Activated CD4-positive, alpha-beta T cell treated with anti-CD3 and anti-CD28 coated beads, Interleukin-10, Interleukin-2, amounts not matched to agents 100 ng/mL and 50 ng/mL, durations not matched to agents 16 hours and 8 hours (primary cell): ENCODE measurements around the gene WDR70.
"Not testable (repeated sequence)": the region's sequence is repeated elsewhere in the genome, so short reads cannot be mapped to it uniquely, and the experiment has no call there.

Experiments used
- DNase-seq: peaks from one replicate; pipeline ENCODE4 v3.0.0-alpha.2; 2020

Gene WDR70

DNA sequence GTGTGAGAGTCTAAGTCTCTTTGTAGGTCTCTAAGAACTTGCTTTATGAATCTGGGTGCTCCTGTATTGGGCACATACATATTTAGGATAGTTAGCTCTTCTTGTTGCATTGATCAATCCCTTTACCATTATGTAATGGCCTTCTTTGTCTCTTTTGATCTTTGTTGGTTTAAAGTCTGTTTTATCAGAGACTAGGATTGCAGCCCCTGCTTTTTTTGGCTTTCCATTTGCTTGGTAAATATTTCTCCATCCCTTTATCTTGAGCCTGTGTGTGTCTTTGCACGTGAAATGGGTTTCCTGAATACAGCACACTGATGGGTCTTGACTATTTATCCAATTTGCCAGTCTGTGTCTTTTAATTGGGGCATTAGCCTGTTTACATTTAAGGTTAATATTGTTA, 275.4 kb downstream of the WDR70 start:
- not testable (repeated sequence) for DNase-seq

DNA sequence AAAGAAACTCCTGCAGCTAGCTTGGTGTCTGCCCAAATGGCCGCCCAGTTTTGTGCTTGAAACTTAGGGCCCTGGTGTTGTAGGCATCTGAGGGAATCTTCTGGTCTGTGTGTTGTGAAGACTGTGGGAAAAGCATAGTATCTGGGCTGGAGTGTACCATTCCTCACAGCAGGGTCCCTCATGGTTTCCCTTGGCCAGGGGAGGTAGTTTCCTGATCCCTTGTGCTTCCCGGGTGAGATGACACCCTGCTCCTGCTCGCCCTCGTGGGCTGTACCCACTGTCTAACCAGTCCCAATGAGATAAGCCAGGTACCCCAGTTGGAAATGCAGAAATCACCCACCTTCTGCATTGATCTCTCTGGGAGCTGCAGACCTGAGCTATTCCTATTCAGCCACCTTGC, 277.9 kb downstream of the WDR70 start:
- DNase-seq = no peak

DNA sequence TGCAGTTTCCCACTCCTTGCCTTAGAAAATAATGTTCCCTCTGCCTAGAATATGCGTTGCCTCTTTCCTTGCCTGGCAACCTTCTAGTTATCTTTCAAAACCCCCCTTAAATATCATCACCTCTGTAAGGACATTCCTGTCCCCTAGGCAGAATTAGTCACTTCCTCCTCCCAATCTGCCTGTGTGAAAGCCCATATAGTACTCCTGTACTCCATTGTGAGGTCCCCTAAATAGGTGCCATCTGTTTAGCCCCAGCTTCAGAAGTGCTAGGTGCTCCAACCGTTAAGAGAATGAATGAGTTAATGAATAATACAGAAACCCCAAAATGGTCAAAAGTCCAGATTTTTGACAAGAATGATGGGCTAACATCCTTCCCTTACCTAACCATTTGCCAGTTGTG, 279.3 kb downstream of the WDR70 start:
- DNase-seq = no peak

DNA sequence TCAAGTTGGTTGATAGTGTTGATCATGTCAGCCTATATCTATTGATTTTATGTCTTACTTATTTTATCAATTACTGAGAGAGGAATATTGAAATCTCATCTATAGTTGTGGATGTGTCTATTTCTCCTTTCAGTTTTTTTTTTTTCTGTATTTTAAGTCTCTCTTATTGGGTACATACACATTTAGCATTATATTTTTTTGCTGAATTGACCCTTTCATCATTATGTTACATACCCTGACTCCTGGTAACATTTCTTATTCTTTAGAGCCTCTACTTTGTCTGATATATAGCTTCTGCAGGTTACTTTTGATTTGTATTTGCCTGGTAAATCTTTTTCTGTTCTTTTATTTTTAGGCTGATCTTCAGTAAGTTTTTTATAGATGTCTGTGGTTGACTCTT, 281.2 kb downstream of the WDR70 start:
- DNase-seq = no peak

DNA sequence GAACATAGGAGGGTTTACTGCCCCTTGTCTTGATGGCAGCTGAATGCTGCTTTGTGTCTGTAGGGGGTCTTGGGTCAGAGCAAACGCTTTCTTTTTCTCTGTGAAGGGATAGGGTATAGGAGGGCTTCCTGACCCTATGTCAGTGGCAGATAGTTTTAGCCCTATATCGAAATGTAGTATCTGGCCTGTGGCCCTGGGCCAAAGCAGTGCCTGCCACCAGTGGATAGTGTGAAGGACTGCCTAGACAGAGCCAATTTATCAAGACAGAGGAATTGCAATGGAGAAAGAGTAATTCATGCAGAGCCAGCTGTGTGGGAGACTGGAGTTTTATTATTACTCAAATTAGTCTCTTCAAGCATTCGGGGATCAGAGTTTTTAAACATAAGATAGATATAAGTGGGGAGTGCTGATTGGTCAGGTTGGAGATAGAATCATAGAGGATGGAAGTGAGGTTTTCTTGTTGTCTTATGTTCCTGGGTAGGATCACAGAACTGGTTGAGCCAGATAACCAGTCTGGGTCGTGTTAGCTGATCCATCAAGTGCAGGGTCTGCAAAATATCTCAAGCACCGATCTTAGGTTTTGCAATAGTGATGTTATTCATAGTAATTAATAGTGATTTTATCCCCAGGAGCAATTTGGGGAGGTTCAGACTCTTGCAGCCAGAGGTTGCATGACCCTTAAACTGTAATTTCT, 282.3 kb downstream of the WDR70 start:
- no peak for DNase-seq

DNA sequence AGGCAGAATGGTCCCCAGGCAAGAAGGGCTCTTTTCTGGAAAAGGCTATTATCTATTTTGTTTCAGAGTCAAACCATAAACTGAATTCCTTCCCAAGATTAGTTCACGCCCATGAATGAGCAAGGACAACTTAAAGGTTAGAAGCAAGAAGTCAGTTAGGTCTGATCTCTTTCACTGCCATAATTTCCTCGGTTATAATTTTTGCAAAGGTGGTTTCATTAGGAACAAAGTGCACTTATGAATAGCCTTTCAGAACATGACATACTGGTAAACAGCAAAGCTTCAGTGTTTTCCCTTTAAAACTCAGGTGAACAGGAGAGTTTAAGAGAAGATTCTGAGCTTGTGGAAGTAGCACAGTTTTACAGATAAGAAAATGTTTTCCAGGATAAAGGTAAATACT, 282.8 kb downstream of the WDR70 start:
- no peak for DNase-seq

DNA sequence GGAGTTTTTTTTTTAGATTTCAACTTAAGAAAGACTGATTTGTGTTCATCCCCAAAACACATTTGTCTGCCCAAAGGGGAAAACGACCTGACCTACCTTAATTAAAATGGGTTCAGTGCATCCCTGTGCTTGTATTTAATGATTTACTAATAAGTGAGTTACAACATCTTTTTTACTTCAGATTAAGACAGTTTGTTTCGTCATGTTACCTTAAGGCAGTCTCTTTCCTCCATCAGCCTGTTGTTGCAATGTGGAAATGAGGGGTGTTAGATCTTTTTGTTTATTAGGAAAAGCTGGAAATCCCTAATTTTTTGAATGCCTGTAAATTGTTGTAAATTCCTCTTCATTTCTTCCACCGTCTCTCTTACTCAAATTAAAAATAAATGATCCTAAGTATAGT, 283.2 kb downstream of the WDR70 start:
- no peak for DNase-seq

DNA sequence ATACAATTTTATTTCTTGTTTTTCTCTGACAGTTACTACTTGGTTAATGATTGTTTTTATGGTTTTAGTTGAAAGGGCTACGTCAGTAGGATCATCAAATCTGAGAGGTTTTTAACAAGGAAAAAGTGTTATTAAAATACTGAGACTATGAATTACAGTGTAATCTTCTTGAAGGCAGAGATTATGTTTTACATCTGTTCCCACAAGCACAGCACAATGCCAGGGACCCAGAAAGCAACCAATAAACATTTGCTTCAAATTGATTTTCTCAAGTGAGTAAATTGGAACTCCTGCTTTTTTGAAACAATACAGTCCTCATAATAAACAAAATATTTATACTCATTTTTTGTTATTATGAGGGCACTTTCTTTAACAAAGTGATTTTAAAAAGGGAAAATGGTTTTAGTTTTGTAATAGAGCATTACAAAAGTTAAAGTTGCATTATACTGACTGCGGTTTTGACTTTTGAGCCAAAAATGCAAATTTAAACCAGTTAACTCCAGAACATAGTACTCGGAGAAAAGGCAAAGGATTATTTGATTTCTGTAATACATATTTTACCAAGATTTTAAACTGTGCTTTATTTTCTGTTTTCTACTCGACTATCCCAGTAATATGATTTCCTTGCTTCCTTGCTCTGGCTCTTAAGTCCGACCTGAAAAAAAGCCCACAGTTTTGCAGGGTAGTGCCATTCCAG, 283.8 kb downstream of the WDR70 start:
- no peak for DNase-seq

DNA sequence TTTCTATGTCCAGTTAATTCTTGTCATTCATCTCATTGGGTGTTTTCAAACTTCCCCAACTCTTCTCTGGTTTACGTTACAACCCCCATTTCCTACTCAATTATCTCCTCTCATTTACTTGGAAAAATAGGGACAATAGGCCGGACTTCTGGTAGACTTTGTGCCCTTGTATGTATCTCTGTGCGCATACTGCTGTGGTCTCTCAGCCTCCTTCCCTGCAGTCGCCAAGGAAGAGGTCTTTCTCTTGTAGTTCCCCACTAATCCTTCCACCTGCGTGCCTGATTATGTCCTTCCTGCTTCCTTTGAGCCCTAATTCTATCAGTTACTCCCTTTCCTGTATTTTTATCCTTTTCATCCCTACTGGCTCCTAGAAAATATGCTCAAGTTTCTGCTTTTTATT, 284.4 kb downstream of the WDR70 start:
- no peak for DNase-seq

DNA sequence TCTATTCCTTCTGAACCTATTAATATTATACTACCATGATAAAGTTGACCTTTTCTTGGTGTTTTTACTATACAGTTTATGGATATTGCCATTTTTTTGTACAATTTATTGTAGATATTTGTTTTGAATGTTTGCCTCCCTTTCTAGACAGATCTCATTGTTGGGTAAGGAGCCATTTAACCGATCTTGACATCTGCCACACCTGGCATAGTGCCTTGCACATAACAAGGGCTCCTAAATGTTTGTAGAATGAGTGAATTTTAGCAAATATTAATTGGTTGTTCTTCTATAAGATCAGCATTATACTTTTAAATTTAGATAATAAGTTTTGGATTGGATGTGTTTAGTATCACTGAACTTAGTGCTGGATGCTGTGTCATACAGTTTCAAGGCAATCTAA, 285.4 kb downstream of the WDR70 start:
- no peak for DNase-seq

DNA sequence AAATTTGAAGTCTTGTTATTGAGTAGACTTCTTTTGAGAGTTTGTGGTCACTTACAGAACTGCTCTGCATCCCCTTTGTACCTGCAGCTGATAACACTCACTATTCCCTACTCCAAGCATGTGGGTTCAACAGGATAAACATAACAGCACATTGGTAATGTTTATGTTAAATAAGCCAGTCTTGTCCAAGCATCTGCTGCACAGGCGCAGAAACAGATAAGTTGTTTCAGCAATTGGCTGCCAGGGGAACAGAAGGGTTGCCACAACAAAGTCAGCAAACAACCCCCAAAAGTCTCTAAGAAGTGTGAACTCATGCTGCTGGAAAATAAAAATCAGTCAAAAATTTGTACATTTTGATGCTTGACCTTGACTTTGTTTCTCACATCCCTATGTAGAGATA, 286.2 kb downstream of the WDR70 start:
- DNase-seq = no peak

DNA sequence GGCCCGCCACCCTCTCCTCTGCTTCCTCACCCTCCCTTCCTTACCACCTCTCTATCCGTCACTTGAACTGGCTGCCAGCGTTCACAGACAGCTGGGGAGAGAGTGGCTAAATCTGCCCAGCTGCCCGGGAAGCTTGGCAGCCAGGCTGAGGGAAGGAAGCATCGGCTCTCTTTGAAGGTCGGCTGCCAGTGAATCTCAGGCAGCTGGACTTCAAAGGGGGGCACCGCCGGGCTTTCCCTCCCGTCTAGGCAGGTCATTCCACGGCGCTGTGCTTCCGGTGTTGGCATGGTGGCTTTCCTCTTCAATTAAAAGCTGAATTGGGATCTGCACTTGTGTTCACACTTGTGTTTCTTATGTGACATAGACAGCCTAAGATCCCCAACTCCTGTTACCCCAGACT, 286.8 kb downstream of the WDR70 start:
- no peak for DNase-seq

DNA sequence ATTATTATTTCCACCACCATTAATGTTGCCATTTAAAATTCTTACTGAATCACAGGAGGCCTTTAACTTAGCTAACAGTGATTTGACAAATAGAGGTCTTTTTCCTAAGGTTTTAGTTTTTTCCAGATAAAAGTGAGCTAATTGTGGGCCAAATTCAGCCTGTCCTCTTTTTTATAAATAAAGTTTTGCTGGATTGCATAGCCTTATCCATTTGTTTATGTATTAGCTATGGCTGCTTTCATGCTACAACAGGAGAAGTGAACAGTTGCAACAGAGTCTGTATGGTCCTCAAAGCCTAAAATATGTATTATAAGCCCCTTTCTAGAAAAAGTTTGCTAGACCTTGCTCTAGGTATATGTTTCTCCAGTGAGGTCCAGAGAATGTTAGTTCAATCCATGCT, 288.3 kb downstream of the WDR70 start:
- DNase-seq = no peak

DNA sequence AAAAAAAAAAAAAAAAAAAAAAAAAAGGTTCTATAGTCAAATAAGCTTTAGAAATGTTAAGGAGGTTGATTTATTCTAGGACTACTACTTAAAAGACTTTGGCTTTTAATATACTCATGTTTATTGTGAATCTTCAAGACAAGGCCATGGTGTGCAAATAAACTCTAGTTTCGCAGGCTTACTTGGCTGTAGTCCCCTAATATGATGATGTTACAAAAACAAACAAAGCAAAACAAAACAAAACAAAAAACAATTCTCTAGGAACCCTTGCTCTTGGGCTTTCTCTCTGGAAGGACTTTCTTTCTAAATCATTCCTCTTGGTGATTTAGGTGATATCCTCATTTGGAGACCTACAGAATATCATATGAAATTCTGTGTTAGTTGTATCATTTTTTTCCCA, 288.7 kb downstream of the WDR70 start:
- no peak for DNase-seq

DNA sequence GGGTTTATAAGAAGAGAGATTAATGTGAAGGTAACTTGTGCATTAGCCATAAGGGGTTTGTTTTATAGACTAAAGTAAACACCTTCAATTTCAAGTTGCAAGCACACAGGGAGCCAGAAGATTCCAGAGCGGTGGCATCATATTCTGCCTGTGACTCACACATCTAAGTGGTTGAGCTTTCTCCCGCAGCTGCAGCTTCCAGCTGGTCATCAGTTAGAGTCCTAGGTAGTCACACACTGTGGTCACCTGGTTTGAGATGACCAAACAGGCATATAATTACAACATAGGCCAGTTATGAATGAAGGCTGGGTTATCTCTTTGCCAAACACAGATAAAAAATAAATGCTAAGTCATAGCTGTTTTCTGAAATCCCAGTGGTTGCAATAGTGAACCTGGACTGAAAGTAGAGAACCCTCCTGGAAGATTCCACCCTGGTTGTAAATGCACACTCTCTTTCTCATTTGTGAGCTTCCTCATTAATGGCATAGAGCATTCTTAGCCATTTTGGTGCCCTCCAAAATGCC, 289.5 kb downstream of the WDR70 start:
- peak; percentile 6 for DNase-seq

DNA sequence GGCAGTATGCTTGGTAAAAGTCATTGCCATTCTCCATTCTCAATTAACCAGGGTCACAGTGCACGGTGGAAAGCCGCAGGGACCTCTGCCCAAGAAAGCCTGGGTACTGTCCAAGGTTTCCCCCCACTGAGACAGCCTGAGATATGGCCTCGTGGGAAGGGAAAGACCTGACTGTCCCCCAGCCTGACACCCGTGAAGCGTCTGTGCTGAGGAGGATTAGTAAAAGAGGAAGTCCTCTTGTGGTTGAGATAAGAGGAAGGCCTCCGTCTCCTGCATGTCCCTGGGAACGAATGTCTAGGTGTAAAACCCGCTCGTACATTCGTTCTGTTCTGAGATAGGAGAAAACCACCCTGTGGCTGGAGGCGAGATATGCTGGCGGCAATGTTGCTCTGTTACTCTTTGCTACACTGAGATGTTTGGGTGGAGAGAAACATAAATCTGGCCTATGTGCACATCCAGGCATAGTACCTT, 293.0 kb downstream of the WDR70 start:
- DNase-seq = peak; percentile 67

DNA sequence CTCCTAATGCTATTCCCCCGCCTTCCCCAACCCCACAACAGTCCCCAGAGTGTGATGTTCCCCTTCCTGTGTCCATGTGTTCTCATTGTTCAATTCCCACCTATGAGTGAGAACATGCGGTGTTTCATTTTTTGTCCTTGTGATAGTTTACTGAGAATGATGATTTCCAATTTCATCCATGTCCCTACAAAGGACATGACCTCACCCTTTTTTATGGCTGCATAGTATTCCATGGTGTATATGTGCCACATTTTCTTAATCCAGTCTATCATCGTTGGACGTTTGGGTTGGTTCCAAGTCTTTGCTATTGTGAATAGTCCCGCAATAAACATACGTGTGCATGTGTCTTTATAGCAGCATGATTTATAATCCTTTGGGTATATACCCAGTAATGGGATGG, 295.2 kb downstream of the WDR70 start:
- not testable (repeated sequence) for DNase-seq

DNA sequence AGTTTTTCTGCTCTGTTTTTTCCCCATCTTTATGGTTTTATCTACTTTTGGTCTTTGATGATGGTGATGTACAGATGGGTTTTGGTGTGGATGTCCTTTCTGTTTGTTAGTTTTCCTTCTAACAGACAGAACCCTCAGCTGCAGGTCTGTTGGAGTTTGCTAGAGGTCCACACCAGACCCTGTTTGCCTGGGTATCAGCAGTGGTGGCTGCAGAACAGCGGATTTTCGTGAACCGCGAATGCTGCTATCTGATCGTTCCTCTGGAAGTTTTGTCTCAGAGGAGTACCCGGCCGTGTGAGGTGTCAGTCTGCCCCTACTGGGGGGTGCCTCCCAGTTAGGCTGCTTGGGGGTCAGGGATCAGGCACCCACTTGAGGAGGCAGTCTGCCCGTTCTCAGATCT, 300.2 kb downstream of the WDR70 start:
- DNase-seq = not testable (repeated sequence)

DNA sequence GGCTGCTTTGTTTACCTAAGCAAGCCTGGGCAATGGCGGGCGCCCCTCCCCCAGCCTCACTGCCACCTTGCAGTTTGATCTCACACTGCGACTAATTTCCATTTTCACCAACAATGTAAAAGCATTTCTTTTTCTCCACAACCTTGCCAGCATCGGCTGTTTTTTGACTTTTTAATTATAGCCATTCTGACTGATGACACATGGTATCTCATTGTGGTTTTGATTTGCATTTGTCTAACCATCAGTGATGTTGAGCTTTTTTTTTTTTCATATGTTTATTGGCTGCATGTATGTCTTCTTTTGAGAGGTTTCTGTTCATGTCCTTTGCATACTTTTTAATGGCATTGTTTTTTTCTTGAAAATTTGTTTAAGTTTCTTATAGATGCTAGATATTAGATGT, 300.8 kb downstream of the WDR70 start:
- not testable (repeated sequence) for DNase-seq

DNA sequence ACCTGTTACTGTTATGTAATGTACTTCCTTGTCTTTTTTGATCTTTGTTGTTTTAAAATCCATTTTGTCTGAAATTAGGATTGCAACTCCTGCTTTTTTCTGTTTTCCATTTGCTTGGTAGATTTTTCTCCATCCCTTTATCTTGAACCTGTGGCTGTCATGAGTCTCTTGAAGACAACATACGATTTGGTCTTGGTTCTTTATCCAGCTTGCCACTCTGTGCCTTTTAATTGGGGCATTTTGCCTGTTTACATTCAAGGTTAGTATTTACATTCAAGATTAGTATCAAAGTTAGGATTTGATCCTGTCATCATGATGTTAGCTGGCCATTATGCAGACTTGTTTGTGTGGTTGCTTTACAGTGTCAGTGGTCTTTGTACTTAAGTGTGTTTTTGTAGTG, 304.0 kb downstream of the WDR70 start:
- no peak for DNase-seq

DNA sequence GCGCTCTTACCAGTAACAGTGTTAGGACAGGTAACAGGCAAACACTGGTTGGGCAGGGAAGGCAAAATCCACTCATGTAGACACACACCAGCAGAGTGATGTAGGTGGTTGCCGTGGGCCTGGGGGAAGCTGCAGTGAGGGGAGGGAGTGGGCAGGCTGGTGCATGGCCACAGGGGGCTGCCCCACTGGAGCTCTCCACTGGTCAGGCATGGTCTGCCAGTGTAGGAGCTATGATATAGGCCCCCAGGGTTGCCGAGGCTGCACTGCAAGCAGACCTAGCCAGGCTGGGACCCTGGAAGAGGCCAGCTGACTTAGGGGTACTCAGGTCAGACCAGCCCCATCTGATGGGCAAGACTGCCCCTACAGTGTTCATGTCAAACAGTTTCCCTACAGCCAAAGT, 306.1 kb downstream of the WDR70 start:
- DNase-seq = no peak

DNA sequence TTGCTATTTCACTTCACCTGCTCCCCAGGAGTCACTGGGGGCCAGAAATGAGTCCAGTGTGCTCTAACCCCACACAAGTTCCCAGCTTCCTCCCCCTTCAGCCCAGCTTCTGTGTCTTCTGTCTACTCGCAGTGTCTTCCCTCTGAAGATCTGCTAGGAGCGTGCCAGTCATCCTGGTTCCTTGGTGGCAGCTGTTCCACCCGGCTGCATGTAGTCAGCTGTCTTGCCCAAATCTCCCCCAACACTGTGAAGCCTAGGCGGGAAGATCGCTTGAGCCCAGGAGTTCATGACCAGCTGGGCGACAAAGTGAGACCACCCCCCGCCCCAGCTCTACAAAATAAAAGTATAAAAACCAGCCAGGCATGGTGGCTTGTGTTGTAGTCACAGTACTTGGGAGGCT, 306.7 kb downstream of the WDR70 start:
- no peak for DNase-seq

DNA sequence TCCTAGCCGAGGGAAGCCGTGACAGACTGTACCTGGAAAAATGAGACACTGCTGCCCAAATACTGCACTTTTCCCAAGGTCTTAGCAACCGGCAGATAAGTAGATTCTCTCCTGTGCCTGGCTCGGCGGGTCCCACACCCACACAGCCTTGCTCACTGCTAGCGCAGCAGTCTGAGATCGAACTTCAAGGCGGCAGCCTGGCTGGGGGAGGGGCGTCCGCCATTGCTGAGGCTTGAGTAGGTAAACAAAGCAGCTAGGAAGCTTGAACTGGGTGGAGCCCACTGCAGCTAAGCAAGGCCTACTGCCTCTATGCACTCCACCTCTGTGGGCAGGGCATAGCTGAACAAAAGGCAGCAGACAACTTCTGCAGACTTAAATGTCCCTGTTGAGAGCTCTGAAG, 309.8 kb downstream of the WDR70 start:
- not testable (repeated sequence) for DNase-seq

DNA sequence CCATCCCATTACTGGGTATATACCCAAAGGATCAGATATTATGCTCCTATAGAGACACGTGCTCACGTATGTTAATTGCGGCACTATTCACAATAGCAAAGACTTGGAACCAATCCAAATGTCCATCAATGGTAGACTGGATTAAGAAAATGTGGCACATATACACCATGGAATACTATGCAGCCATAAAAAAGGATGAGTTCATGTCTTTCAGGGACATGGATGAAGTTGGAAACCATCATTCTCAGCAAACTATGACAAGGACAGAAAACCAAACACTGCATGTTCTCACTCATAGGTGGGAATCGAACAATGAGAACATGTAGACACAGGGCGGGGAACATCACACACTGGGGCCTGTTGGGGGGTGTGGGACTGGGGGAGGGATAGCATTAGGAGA, 315.2 kb downstream of the WDR70 start:
- DNase-seq = not testable (repeated sequence)

DNA sequence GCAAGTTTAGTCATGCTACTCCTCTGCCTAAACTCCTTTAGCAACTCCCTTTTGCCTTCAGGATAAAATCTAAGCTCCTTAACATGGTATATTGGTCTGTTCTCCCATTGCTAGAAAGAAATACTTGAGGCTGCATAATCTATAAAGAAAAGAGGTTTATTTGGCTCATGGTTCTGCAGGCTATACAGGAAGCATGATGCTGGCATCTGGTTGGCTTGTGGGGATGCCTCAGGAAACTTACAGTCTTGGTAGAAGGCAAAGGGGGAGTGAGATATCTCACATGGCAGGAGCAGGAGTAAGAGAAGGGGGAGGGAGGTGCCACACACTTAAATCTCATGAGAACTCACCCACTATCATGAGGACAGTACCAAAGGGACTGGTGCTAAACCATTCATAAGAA, 315.7 kb downstream of the WDR70 start:
- no peak for DNase-seq
